ENCODE measurements around the gene S100G. TPM values are rescaled to one million over a fixed set of nuclear protein-coding genes. Genes with fewer than 3 reads are reported as not detected.

Gene S100G
- total and polyA plus RNA-seq, 4 donors: not detected

- Histone ChIP-seq H3K9ac (ENCODE audit: insufficient read depth in 1 of 2, low read length in 2 of 2) (no peak overlapping the region), H3K36me3 (ENCODE audit: control insufficient read depth in 4 of 4, insufficient read depth in 4 of 4, low read length in 4 of 4) (peaks cover 0 to 3% (median under 1%) of the 10 kb centered on the region in 4 donors), H3K4me3 (no peak overlapping the region), H3K9me3 (ENCODE audit: control insufficient read depth in 4 of 4, insufficient read depth in 3 of 4, low read length in 3 of 4) (peaks cover 0 to 1% (median 0%) of the 10 kb centered on the region in 4 donors), H3K27ac (ENCODE audit: low read depth in 1 of 2, low read length in 1 of 2) (no peak overlapping the region), H3K27me3 (ENCODE audit: control insufficient read depth in 3 of 3, insufficient read depth in 3 of 3, low read length in 2 of 3) (peaks cover 0 to 23% (median 20%) of the 10 kb centered on the region in 3 donors), H3K4me1 (ENCODE audit: control insufficient read depth in 5 of 5, insufficient read depth in 5 of 5, low read length in 5 of 5) (no peaks in the 10 kb centered on the region)
- DNase-seq (no peak), ATAC-seq (ENCODE audit: insufficient read depth, low FRiP score) (no peak)
- WGBS, 2 donors: 69 to 90% methylated on average over 6 of the region's 6 CpGs
- TF ChIP-seq, protein P1, sequence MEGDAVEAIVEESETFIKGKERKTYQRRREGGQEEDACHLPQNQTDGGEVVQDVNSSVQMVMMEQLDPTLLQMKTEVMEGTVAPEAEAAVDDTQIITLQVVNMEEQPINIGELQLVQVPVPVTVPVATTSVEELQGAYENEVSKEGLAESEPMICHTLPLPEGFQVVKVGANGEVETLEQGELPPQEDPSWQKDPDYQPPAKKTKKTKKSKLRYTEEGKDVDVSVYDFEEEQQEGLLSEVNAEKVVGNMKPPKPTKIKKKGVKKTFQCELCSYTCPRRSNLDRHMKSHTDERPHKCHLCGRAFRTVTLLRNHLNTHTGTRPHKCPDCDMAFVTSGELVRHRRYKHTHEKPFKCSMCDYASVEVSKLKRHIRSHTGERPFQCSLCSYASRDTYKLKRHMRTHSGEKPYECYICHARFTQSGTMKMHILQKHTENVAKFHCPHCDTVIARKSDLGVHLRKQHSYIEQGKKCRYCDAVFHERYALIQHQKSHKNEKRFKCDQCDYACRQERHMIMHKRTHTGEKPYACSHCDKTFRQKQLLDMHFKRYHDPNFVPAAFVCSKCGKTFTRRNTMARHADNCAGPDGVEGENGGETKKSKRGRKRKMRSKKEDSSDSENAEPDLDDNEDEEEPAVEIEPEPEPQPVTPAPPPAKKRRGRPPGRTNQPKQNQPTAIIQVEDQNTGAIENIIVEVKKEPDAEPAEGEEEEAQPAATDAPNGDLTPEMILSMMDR (IDR thresholded peaks at IDR 0.05; ENCODE audit: control extremely low read depth, extremely low read depth): no peak
These were observed 37.6 kb upstream of the S100G start for GRCh38 chrX:16612257-16612897.

DNA sequence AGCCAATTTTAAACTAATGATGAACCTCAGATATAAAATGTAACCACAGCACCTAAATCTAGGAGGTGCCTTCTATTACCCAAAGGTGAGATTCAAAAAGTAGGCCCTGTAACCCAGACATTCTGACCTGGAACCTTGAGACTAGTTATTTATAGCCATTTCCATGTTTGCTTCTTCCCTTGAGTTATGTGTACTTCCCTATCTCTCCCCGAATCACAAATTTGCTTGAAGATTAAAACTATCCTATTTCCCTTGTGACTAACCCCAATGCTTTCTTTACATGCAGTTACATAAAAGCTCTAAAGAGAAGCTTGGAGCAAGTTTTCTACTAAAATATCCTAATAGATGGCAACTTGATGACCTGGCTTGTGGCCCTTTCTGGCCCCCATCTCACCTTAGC, 32.6 kb upstream of the S100G start:
- no peak overlapping the region for H3K4me3 ChIP-seq
- no peaks in the 10 kb centered on the region for H3K4me1 ChIP-seq (ENCODE audit: control insufficient read depth in 5 of 5, insufficient read depth in 5 of 5, low read length in 5 of 5)
- no peak overlapping the region for H3K9ac ChIP-seq (ENCODE audit: insufficient read depth in 1 of 2, low read length in 2 of 2)
- TF ChIP-seq, protein P1 (IDR thresholded peaks at IDR 0.05; ENCODE audit: control extremely low read depth, extremely low read depth): no peak
- ATAC-seq (ENCODE audit: insufficient read depth, low FRiP score) (no peak), DNase-seq (no peak)
- WGBS, 2 donors: 89 to 93% methylated on average over 1 of the region's 1 CpG
- H3K36me3 ChIP-seq (ENCODE audit: control insufficient read depth in 4 of 4, insufficient read depth in 4 of 4, low read length in 4 of 4): peaks cover 0 to 11% (median 5%) of the 10 kb centered on the region in 4 donors
- no peak overlapping the region for H3K27ac ChIP-seq (ENCODE audit: low read depth in 1 of 2, low read length in 1 of 2)
- H3K27me3 ChIP-seq (ENCODE audit: control insufficient read depth in 3 of 3, insufficient read depth in 3 of 3, low read length in 2 of 3): peaks cover 0 to 34% (median 25%) of the 10 kb centered on the region in 3 donors
- H3K9me3 ChIP-seq (ENCODE audit: control insufficient read depth in 4 of 4, insufficient read depth in 3 of 4, low read length in 3 of 4): peaks cover 0 to 3% (median 1%) of the 10 kb centered on the region in 4 donors

DNA sequence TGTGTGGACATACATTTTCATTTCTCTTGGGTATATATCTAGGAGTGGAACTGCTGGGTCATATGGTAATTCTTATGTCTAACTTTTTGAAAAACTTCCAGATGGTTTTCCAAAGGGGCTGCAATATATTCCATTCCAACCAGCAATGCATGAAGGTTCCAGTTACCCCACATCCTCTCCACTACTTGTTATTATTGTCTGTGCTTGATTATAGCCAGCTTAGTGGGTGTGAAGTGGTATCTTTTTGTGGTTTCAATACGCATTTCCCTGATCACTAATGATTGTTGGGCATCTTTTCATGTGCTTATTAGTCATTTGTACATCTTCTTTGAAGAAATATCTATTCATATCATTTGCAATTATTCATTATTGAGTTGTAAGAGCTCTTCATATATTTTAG, 31.5 kb upstream of the S100G start:
- WGBS, 2 donors: 77 to 100% methylated on average over 1 of the region's 1 CpG
- Histone ChIP-seq H3K4me1 (ENCODE audit: control insufficient read depth in 5 of 5, insufficient read depth in 5 of 5, low read length in 5 of 5) (no peaks in the 10 kb centered on the region), H3K9me3 (ENCODE audit: control insufficient read depth in 4 of 4, insufficient read depth in 3 of 4, low read length in 3 of 4) (peaks cover 0 to 3% (median 1%) of the 10 kb centered on the region in 4 donors), H3K9ac (ENCODE audit: insufficient read depth in 1 of 2, low read length in 2 of 2) (no peak overlapping the region), H3K27ac (ENCODE audit: low read depth in 1 of 2, low read length in 1 of 2) (no peak overlapping the region), H3K36me3 (ENCODE audit: control insufficient read depth in 4 of 4, insufficient read depth in 4 of 4, low read length in 4 of 4) (peaks cover 0 to 11% (median 5%) of the 10 kb centered on the region in 4 donors), H3K27me3 (ENCODE audit: control insufficient read depth in 3 of 3, insufficient read depth in 3 of 3, low read length in 2 of 3) (peaks cover 0 to 27% (median 22%) of the 10 kb centered on the region in 3 donors), H3K4me3 (no peak overlapping the region)
- DNase-seq: no peak
- ATAC-seq (ENCODE audit: insufficient read depth, low FRiP score): no peak
- TF ChIP-seq, protein P1 (IDR thresholded peaks at IDR 0.05; ENCODE audit: control extremely low read depth, extremely low read depth): no peak

Data from lung (tissue), 12 donors.